A673 (cell line): Measurements from ENCODE around the gene PEX26. TPM values are rescaled to one million over a fixed set of nuclear protein-coding genes. Genes with fewer than 3 reads are reported as not detected.
A peak's percentile ranks its signal among the peaks of the same experiment; 100 is the strongest.

Experiments used
- BruUV-seq: library from RNA; stranded (reverse); fragments of 400-500 nt; replicated peaks from 2 replicates; lab custom pipeline; 2021; lab: Mats Ljungman, UMichigan
- CTCF ChIA-PET: fragments of 300-600 bp; sonication (Branson Sonifier 250); formaldehyde crosslinking; loops from one replicate; lab custom pipeline; 2022; ENCODE audit warnings: antibody characterized with exemption; lab: Charles Lee
- POLR2A ChIA-PET: fragments of 300-600 bp; sonication (Branson Sonifier 250); formaldehyde crosslinking; loops from one replicate; lab custom pipeline; 2022; ENCODE audit warnings: antibody characterized with exemption; ENCODE audit not compliant: low non-redundant PET; lab: Charles Lee
- DNase-seq: peaks from one replicate; pipeline ENCODE4 v3.0.0-alpha.2; 2015; ENCODE audit warnings: low spot score
- H3K27ac ChIP-seq: fragments of 200-600 bp; sonication (generic); 2 replicates; pipeline ENCODE4 v1.5.1; 2016; ENCODE audit warnings: mixed run types, low read depth, mild to moderate bottlenecking, mixed read lengths, antibody characterized with exemption, low read length; ENCODE audit not compliant: poor library complexity, severe bottlenecking
- H3K27me3 ChIP-seq: fragments of 200-600 bp; sonication (generic); replicated peaks from 2 replicates; pipeline ENCODE4 v1.6.1; 2017; ENCODE audit warnings: mixed run types, low read depth, mild to moderate bottlenecking, mixed read lengths, antibody characterized with exemption, low read length; ENCODE audit not compliant: insufficient read depth, poor library complexity
- H3K36me3 ChIP-seq: fragments of 200-600 bp; sonication (generic); 2 replicates; pipeline ENCODE4 v1.6.1; 2016; ENCODE audit warnings: mixed run types, mild to moderate bottlenecking, mixed read lengths, antibody characterized with exemption, low read length; ENCODE audit not compliant: insufficient read depth, poor library complexity, severe bottlenecking
- H3K4me1 ChIP-seq: fragments of 200-600 bp; sonication (generic); 2 replicates; pipeline ENCODE4 v1.6.1; 2017; ENCODE audit warnings: mixed run types, mild to moderate bottlenecking, mixed read lengths, antibody characterized with exemption, low read length; ENCODE audit not compliant: insufficient read depth, poor library complexity, severe bottlenecking
- H3K4me3 ChIP-seq: fragments of 200-600 bp; sonication (generic); 2 replicates; pipeline ENCODE4 v1.5.1; 2016; ENCODE audit warnings: low read depth, mixed run types, mild to moderate bottlenecking, mixed read lengths, low read length; ENCODE audit not compliant: poor library complexity, severe bottlenecking
- H3K9me3 ChIP-seq: fragments of 200-600 bp; sonication (generic); 2 replicates; pipeline ENCODE4 v1.6.1; 2016; ENCODE audit warnings: mixed run types, low read depth, mild to moderate bottlenecking, mixed read lengths, antibody characterized with exemption, low read length; ENCODE audit not compliant: poor library complexity, severe bottlenecking
- CTCF ChIP-seq: fragments of 300-800, 200-600 bp; sonication (generic); conservative IDR thresholded peaks from 2 replicates; pipeline ENCODE4 v1.5.1; 2017; ENCODE audit warnings: low read depth, mild to moderate bottlenecking, antibody characterized with exemption, low read length, moderate library complexity, mixed read lengths
- EZH2 ChIP-seq: fragments of 200-600 bp; sonication (generic); IDR thresholded peaks from 2 replicates; pipeline ENCODE4 v1.6.1; 2017; ENCODE audit warnings: borderline replicate concordance, low read depth, mild to moderate bottlenecking, mixed read lengths, antibody characterized with exemption, low read length; ENCODE audit not compliant: poor library complexity, severe bottlenecking
- intact Hi-C: fragments of 100-400 bp; cut with micrococcal nuclease; formaldehyde crosslinking; loops from one replicate; pipeline ENCODE4 v1.10.0; 2022; ENCODE audit not compliant: unreplicated experiment
- total RNA-seq: library from RNA; stranded (reverse); gene quantifications from 2 replicates; pipeline ENCODE4 v1.2.3, GENCODE V29; 2021

The PEX26 gene
- total RNA-seq, 1 experiment from 2014 or later, result 36.9 TPM

- DNase-seq, result peak; percentile 82
- intact Hi-C loops, result no loop called here
- BruUV-seq, result no TSS peak
- ChIA-PET POLR2A (no interaction called here), CTCF (no interaction called here)
- Histone ChIP-seq H3K27ac (no peak overlapping the region), H3K4me1 (no peaks in the 10 kb centered on the region), H3K9me3 (no peaks in the 10 kb centered on the region), H3K27me3 (no peaks in the 10 kb centered on the region), H3K4me3 (no peak overlapping the region), H3K36me3 (no peaks in the 10 kb centered on the region)
- TF ChIP-seq EZH2, result no peak
- no peak for TF ChIP-seq CTCF
Observed at GRCh38 chr22:18031695-18032454, 45.9 kb upstream of the PEX26 start.

- Histone ChIP-seq H3K27ac (no peak overlapping the region), H3K4me3 (no peak overlapping the region)
Observed at GRCh38 chr22:18032455-18033101, 45.2 kb upstream of the PEX26 start.

More at GRCh38 chr22:18032455-18033101, 45.2 kb upstream of the PEX26 start:
- no TSS peak for BruUV-seq
- intact Hi-C loops, result no loop called here
- TF ChIP-seq CTCF (no peak), EZH2 (no peak)
- Histone ChIP-seq H3K27me3 (no peaks in the 10 kb centered on the region), H3K4me1 (no peaks in the 10 kb centered on the region), H3K36me3 (no peaks in the 10 kb centered on the region), H3K9me3 (no peaks in the 10 kb centered on the region)
- CTCF ChIA-PET, result no interaction called here
- no peak for DNase-seq
- POLR2A ChIA-PET, result no interaction called here
